CD4-positive, alpha-beta T cell treated with Interleukin-6 at 100 ng/mL for 8 hours (primary cell): ENCODE results near the gene NPFFR1.

ENCODE experiments used
- DNase-seq: peaks from one replicate; pipeline ENCODE4 v3.0.0-alpha.2; 2020; ENCODE audit warnings: mixed read lengths, low spot score

Gene NPFFR1

DNA sequence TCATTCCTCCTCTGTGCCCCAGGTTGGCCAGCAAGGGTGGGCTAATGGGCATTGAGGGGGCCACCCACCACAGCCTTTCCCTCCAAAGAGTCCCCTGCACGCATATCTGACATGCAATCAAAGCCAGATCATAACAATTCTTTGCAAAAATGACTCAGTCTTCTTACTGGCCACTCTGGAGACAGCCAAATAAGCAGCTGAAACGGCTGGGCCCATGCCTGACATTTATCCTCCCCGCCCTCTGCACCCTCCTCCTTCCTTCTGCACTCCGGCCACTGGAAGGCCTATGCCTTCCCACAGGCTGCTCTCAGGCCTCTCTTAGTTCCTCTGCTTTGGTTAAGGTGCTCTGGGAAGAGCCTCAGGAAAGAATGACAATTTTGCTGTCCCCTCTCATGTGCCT, 29.2 kb upstream of the NPFFR1 start:
- DNase-seq: no peak

DNA sequence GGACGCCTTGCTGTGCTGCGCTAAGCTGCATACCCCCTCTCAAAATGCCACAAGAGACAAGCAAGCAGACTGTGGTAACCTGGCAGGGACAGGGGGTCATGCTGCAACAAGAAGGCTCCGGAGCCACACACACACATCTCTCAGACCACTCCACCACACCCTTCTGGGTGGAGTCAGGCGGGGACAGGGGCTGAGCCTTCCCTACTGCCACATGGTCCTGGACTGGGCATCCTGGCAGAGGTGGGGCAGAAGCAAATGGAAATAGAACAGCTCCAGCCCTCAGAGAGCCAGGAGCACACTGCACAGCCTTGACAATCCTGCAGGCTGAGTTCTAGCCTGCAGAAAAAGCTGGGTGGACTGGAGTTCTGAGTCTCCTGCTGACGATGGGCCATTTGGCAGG, 28.4 kb upstream of the NPFFR1 start:
- DNase-seq: no peak

DNA sequence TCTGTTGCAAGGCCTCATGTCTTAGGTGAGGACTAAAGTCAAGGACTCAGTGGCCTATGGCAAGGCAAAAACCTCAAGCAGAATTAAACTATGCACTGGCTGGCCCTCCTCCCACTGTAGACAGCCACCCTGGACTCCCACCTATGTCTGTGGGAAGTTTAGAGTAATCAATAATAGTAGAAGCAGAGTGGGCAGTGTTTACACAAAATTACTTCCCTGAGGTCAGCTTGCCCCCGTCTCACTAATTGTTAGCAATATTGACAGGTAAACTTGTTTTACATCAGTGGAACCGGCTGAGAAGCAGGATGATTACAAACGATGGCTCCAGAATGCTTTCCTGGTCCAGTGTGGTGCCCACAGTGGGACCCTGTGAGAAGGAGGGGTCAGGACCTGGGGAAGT, 27.9 kb upstream of the NPFFR1 start:
- DNase-seq: no peak

DNA sequence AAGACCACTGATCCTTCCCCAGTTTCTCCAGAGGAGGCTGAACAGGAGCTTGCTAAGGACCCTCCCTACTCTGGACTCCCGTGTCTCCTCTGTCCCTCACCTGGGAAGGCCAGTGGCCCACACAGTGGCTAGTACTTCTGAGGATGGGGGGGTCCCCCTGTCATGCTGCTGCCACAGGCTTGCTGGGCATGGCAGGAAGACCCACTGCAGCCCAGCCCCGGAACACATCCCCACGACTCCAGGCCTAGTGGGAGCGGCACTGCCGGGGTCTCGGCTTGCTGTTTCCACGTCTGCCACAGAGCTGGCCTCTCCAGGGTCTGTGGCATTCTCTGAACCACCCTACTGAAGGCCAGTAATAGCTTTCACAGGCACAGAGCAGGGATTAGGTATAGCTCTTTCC, 25.9 kb upstream of the NPFFR1 start:
- no peak for DNase-seq

DNA sequence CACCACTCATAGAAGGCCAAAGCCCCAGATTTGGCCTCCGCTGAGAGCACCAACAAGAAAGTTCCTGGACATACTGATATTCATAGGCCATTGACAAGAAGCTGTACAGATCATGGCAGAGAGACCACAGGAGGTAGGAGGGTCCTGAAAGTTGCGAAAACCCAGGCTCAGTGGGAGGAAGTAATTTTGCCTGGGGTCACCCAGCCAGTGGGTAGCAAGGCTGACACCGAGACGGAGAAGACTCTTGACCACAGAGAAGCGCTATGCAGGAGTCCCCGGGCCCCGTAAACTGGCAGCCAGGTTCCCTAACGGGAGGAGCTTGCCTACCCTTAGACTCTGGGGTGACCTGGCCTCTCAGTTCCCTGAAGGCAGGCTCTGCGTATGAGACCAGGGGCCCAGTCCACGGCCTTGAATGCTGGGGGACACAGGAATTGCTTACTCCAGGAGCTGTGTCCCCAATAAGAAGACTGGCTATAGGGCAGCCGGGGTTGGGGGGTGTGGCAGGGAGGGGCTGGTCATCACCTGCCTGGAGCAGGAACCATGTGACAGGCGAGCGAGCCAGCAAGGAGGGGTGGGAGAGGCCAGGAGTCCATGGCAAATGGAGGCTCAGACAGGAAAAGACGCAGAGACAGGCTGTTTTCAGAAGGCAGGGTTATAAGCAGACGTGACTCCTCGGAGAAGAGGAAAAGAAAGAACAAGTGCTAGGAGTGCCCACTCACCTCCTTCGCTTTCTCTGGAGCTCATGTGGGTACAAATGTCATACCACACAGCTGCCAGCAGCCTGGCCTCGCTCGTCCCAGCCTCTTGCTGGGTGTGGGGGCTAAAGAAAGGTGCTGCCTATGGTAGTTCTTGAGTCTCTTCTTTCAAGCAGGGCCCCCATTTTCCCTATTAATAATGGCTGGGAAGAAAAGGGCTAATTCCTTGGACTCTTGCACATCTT, 24.6 kb upstream of the NPFFR1 start:
- DNase-seq: no peak

DNA sequence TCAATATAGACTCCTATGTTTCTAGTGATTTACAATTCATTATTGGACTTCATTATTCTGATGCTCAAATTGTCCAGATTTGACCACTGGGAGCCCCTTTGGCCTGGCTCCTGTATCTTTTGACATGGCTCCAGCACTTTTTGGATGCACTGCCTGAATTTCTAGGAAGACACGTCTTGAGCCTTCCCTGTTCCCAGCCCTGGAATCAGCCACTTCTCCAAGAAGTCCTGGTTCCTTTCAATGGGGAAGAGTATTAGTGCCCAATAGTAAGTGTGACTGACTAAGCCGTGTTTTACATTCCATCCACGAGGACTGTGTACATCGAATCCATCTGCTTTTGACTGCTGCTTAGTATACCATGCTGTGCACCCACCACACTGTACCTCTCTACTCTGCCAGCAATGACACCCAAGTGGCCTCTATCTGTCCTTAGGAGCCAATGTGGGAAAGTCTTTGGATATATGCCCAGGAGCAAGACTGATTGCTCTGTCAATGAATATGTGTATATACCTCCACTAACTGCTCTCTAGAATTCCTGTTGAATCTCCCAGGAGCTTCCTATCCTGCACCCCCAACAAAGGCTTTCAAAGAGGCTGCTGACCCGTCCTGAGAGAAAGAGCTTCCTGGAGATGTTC, 23.2 kb upstream of the NPFFR1 start:
- no peak for DNase-seq

DNA sequence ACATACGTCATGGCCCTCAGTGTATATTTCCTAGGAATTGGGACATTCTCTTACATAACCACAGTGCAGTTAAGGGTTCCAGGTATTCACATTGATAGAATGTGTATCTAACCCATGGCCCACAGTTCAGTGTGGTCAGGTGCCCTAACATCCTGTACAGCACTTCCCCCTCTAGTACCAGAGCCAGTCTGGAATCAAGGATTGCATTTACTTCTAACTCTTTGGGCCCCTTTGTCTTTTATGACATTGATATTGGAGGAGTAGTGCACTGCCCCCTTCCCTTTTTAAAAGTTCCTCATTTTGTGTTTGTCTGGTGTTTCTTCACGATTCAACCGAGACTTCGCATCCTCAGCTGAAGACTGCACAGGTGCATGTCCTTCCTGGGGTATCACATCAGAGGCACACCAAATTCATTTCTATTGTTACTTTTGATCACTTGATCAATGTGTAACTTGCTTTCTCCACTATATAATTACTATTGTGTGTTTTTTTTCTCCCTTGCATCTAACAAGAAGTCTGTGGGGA, 22.4 kb upstream of the NPFFR1 start:
- DNase-seq: no peak

DNA sequence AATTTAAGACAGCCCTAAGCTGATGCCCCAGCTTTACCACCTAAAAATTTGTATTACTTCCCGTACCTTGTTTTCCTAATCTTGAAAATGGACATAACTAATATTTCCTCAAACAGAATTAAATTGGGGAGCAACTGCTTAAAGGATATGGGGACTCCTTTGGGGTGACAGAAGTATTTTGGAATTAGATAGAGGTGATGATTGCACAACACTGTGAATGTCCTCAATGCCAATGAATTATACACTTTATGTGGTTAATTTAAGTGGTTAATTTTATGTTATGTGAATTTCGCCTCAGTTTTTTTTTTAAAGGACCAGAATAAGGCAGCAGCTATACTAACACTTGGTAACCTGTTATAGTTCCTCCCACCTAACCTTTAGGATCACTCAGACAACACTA, 19.9 kb upstream of the NPFFR1 start:
- no peak for DNase-seq

DNA sequence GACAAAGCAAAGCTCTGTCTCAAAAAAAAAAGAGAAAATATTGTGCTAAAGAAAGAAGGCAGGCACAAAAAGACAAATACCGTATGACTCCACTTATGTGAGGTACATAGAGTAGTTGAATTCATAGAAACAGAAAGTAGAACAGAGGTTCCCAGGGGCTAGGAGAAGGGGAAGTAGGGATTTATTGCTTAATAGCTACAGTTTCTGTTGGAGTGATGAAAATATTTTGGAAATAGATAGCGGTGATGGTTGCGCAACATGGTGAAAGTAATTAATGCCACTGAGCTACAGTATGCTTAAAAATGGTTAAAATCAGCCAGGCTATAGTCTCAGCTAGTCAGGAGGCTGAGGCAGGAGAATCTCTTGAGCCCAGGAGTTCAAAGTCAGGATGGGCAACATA, 18.5 kb upstream of the NPFFR1 start:
- DNase-seq: no peak

DNA sequence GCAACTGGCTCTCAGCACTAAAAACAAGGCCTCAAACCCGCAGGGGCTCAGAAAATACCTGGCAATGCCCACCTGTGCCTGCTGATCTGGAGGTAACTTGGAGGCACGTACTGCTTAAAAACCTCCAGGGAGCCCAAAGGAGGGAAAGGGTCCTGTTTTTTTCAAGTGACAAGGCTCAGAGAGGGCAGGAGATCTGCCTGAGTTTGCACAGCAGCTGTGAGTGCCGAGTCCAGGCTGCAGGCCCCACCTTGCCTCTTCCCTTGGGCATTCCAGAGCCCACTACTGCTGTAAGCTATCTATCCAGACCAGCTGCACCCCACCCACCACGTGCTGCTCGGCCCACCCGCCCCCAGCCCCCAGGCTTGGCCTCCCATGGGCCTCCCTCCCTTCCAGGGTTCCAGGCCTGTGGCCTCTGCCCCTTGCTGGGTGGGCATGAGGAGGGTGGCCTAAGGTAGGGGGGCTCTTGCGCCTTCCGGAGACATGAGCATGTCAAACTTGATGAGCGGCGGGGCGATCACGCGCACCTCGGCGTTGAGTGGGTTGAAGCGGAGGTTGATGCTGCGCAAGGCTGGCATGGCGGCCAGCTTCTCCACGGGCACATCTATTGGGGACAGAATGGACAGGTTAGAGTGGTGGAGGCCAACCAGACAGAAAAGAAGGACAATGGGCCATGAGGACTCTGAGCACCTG, 17.2 kb upstream of the NPFFR1 start:
- no peak for DNase-seq

DNA sequence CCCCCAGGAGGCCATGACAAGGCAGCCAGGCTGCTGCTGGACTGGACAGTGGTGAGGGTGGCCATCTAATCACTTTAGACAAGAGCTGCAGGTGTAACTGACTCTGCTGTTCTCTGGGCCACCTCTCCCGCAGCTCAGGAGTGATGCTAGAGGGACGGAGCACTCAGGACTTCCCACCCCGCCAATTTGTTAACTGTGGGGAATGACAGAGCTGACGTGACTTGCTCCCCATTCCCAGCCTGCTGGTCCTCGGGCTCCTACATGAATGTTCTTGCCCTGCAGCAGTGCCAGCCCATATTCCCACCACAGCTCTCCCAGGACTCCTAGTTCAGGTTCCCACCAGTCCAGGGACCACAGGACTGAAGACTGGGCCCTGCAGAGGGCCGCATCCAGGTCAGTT, 16.7 kb upstream of the NPFFR1 start:
- DNase-seq: no peak

DNA sequence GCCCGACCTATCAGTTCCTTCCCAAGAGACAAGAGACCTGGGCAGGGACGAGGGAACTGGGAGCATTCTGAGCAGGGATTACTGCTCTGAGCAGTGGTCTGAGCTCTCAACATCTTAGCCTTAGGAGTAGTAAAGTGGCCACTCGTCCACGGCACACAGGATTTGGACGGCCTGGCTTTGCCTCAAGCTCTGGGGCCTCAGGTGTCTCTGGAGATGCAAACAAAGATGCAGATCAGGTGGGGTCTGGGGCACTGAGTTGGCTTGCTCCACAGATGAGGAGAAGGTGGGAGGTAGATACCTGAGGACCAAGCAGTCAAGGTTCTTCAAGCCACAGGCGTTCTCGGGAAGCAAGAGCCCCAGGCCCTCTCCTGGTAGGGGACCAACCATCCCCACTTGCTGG, 16.1 kb upstream of the NPFFR1 start:
- no peak for DNase-seq

DNA sequence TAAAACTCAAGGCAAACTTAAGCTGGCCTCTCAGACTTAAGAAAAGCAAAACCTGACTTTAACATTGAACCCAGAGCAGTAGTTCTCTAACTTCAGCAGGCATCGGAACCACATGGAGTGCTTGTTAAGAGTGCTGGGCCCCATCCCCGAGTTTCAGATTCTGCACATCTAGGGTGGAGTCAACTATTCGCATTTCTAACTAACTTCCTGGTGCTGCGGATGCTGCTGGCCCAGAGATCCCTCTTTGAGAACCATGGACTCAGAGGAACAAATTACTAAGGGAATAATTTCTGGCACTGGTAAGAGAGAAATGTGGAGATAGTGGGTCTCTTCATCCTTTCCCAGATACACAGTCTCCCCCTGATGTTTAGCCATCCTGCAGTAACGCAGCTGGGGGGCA, 14.6 kb upstream of the NPFFR1 start:
- no peak for DNase-seq

DNA sequence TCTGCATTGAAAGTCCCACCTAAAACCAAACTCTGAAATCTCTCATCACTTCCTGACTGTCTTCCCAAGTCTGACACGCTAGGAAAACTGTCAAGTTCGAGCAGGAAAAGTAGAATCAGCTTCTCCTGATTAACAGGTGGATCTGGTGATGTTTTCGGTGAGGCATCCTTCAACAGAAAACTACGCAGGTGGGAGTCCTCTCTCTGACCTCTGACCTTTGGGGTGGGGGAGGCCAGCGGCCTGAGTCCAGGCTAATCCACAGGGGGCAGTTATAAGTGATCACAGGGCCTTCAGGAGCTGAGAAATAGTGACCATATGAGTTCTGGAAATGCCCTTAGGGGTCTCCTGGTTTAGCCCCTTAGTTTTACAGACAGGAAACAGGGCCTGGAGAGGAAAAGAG, 13.4 kb upstream of the NPFFR1 start:
- no peak for DNase-seq

DNA sequence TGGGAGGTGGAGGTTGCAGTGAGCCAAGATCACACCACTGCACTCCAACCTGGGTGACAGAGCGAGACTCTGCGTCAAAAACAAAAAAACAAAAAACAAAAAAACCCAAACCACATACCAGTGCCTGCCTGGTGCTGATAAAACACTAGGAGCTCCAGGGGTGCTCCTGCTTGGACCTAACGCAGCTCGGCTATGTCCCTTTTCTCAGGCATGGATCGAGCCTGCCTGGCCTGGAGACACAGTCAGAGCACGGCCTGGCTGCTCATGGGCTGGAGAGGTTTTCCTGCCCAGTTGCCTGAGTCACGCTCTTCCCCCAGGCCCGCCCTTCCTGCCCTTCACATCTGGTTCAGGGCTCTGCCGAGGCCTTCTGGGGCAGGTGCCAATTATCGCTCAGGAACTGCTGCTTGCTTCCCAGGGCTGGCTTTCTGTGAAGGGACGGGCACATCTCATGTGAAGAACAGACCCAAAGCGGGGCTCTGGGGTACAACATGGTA, 12.6 kb upstream of the NPFFR1 start:
- DNase-seq: no peak

DNA sequence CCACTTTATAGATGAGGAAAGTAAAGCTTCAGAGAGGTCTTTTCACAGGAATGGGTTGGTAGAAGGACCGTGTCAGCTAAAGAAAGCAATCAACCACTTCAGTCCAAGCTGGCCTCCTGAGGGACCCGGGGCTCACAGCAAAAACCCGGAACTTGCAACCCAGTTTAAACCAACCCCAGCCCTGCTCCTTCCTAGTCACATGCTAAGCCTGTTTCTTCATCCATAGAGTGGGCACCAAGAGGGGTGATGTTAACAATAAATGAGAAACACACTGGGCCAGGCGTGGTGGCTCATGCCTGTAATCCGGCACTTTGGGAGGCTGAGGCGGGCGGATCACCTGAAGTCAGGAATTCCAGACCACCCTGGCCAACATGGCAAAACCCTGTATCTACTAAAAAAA, 12.1 kb upstream of the NPFFR1 start:
- no peak for DNase-seq

DNA sequence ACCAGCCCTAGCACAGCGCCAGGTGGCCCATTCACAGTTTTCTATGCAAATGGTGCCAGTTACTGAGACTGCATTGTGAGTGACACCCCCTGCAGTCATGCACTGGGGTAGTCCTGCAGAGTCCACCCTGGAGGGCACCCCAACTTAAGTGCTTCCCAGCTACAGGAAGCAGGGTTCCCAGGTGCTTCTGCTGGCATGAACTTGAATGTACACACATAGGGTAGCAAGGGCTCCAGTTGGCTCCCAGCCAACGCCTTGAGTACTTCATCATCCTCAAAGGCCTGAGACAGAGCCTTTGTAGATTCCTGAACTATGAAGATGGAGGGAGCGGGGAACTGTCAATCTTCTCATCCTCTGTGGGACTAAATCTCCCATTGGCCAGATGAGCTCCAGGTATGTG, 11.5 kb upstream of the NPFFR1 start:
- no peak for DNase-seq

DNA sequence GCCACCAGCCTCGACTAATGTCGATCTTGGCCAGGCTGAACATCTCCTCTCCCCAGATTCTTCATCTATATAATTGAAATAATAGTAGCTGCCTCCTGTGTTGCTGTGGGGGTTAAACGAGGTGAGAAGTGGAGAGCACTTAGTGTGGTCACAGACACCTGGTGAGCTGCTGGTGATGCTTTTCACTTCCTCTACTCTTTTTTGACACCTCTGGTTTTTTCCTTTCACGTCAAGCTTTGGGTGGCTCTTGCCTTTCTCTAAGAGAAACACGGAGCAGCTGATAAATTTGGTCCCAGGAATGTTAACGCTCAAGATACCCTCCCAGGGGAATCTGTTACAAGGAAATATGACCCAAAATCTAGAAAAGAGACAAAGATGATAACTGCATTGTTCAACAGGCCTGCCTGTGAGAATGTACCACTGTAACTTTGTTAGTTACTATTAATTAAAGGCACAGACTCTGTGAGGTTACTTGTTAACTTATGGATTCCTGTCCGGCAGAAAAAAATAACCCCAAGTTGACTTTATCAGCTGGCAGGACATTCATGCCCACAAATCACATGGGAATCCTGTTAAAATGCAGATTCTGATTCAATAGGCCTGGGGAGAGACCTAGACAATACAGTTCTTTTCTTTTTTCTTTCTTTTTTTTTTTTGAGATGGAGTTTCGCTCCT, 9.5 kb upstream of the NPFFR1 start:
- DNase-seq: no peak

DNA sequence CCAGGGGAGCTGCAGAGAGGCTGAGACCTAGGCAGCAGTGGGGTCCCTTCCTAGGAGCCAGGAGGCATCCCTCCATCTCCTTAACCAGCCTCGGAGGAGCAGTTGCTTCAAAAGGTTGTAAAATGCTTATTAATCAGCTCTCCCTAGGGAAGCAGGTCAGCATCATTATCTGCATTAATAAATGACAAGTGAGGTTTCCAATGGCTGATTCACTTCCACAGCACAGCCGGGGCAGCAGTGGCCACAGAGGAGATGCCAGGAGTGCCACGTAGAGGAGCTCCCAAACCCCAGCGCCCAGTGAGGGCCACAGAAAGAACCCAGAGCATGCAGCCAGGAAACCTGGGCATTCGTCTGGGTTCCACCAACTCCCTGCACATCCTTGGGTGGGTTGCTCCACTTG, 8.2 kb upstream of the NPFFR1 start:
- no peak for DNase-seq

DNA sequence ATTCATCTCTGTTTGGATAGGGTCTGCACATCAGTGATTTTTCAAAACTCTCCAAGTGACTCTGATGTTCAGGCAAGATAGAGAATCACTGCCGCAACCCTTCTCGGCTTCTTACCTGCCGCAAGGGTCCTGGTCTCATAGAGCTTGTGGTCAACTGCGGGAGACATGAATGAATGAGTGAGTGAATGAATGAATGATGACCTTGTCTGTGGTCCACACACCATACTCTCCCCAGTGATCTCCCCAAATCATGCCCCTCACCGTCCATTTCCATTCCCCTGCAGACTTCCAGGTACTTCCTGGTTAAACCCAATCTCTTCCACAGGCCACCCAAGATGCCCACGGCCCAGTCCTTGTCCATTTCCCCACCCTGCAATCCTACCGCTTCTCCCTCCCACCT, 5.9 kb upstream of the NPFFR1 start:
- DNase-seq: no peak

DNA sequence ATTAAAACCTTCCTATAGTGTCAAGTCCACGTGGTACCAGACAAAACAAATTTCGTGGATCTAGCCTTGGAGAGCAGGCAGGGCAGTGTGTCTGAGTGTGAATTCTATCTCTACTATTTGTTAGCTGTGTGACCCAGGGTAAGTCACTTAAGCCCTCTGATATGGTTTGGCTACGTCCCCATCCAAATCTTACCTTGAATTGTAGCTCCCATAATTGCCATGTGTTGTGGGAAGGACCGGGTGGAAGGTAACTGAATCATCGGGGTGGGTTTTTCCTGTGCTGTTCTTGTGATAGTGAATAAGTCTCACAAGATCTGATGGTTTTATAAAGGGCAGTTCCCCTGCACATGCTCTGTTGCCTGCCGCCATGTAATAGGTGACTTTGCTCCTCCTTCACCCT, 2.8 kb upstream of the NPFFR1 start:
- no peak for DNase-seq

DNA sequence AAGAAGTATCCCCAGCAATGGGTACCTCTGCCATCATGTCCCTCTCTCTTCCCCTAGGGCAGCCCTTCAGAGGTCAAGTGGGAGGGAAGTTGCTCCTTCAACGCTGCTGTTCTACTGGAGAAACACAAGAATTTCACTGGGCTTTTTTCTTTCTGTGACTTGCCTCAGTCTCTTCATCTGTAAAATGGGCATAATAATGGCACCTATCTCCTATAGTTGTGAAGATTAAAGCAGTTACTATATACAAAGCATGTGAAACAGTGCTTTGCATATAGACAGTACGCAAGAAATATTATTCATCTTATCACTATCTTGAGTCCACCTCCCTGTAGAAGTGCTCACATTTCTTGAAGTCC, 1.6 kb upstream of the NPFFR1 start:
- DNase-seq: no peak
